HG03159 (cell line): ENCODE results near the gene CHST11.

Experiments
- ATAC-seq: cut with Tn5 transposase; IDR thresholded peaks from one replicate; pipeline ENCODE4 v1.9.1; 2021; ENCODE audit warnings: mild to moderate bottlenecking, moderate library complexity; ENCODE audit not compliant: unreplicated experiment

Gene CHST11

DNA sequence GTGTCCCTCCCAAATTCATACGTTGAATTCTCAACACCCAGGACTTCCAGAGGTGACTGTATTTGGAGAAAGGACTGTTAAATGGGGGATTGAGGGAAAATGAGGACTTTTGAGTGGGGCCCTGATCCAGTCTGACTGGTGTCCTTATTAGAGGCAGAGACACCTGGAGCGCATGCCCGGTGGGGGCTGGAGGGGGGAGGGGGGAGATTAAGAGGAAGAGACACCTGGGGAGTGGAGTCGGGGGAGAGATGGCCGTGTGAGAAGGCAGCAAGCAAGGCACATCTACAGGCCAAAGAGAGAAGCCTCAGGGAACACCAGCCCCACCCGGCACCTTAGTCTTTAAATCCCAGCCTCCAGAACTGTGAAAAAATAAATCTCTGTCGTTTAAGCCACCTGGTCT, 291.6 kb downstream of the CHST11 start:
- no peak for ATAC-seq

DNA sequence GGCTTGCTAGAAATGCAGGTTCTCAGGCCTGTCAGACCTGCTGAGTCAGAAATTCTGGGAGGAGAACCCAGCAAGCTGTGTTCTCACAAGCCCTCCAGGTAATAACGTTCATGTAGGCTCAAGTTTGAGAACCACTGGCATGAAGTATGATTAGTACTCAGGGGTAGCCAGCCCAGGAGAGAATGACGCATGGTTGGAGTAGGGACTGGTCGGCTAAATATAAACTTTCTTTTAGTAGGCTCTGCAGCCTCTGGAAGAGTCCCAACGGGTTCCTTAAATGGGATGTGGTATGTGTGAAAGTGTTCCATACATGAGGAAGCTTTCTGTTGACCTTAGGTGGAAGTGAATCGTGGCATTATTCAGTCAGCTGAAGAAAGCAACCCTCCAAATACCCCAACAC, 292.0 kb downstream of the CHST11 start:
- ATAC-seq = no peak

DNA sequence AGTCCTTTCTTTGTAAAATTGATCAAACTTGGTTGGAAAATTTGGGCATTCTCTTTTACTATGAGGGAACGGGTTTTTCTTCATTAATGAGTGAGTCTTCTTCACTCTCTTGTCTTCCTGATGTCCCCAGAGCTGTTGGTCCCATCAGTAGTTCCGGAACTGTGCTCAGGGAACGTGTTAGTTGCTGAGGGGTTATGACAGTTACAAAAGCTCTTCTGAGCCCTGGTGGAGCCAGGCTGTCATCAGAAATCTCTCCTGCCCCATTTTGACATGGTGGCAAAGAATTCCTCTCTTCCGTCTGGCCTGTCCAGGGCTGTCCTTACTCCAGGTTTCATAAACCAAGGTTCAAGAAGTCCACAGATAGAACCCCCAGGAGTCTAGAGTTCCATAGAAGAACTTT, 292.8 kb downstream of the CHST11 start:
- ATAC-seq = no peak

DNA sequence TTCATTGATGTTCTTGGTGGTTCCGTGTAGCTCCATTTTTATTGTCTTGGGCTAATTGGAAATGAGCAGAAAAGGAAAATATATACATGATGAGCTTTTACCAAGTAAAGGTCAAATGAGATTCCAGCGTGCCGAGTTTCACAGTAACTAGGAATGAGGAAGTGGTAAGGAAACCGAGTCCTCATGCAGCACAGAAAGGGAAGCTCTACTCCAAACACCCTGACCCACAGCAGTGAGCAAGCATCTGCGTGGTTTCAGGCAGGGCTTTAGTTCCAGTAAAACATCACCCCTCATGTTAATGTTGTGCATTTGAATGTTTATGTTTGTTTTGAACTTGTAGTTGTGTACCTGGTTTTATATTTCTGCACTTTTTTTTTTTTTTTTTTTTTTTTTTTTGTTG, 293.3 kb downstream of the CHST11 start:
- ATAC-seq = no peak

DNA sequence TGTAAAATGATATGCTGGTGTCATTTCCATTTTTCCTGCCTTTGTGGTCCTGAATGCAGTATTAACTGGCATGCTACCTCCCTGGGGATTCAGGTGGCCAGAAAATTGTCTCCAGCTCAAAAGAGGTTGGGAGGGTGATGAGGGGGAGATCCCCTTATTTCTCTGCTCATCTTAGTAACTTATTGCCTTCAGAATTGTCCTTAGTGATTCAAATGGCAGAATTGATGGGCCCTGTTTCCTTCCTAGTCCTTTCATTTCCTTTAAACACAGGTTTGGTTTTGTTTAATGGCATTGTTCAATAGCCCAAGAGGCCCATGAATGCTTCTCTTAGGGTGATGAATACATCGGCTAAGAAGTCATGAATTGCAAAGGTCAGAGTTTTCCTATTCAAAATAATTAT, 294.4 kb downstream of the CHST11 start:
- peak; percentile 33 for ATAC-seq

DNA sequence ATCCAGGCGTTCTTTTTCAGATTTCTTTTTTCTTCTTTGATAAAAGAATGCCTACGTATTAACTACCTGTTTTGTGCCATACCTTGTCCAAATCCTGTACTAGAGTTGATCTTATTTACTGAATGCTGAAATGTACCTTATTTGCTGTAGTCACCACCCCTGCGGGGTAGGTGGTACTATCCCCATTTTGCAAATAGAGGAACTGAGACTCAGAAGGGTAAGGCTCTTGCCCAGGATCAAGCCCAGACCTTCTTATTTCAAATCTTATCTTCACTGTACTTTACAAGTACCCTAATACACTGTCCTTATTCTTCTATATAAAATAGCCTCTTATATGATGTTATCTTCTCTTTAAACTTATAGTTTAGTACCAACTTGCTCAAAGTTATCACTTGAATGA, 294.8 kb downstream of the CHST11 start:
- peak; percentile 82 for ATAC-seq

DNA sequence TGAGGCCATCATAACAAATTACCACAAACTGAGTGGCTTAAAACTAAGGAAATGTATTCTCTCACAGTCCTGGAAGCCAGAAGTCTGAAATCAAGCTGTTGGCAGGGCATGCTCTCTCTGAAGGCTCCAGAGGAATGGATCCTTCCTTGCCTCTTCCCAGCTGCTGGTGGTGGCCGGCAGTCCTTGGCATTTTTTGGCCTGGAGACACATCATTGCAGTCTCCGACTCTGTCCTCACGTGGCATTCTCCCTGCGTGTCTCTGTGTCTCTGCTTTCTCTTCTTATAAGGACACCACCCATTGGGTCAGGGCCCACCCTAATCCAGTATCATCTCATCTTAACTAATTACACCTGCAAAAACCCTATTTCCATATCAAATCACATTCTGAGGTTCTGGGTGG, 295.3 kb downstream of the CHST11 start:
- ATAC-seq = no peak

DNA sequence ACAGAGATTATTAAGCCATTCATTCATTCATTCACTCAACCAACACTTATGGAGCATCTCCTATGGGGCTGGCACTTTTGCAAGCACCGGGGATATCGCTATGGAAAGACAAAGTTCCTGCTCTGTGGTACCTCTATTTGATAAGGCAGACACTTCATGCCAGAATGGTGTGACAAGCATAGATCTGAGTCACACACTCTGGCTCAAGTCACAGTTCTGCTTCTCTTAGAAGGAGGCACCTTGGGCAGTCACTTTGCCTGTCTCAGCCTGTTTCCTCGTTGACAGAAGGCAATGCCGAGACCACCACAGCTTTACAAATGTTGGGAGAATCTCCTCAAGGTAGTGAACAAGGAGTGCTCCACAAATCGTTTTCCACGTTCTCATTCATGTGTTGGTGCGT, 296.1 kb downstream of the CHST11 start:
- no peak for ATAC-seq

DNA sequence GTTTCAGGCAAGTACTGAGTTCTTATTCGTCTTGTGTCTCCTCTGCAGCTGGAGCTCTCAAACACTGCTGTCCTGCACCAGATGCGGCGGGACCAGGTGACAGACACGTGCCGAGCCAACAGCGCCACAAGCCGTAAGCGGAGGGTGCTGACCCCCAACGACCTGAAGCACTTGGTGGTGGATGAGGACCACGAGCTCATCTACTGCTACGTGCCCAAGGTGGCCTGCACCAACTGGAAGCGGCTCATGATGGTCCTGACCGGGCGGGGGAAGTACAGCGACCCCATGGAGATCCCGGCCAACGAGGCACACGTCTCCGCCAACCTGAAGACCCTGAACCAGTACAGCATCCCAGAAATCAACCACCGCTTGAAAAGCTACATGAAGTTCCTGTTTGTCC, 300.2 kb downstream of the CHST11 start:
- ATAC-seq = no peak

DNA sequence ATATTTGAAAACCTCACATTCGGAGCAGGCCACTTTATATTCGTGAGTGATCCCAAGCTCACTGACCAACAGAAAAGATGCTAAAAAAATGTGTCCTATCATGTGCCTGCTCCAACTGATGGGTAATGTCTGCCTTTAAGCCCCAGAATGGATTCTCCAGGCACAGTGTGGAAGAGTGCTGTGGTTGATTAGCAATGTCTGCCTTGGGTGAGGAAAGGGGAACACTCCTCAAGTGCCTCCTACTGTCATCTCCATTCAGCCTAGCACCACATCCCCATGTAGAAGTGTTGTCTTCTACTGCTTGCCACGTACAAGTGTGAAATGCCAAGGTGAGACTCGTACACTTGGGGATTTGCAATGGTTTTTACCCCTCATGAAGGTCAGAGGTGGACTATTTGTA, 302.0 kb downstream of the CHST11 start:
- no peak for ATAC-seq

DNA sequence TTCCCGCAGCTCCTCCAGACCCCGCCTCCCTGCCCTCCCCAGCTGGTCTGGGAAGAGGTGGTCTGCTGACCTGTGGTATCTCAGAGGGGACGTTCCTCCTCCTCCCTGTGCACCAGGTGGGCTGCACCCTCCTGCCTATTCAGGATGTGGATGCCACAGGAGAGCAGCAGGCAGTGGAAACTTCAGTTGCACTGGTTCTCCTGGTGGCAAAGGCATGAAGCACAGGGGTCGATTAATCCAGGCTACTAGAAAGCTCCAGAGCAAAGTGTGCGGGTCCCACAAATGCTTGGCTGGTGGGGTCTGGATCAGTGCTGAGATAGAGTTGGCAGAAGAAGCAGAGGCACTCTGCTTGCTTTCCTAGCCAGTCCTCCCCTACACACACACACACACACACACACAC, 304.3 kb downstream of the CHST11 start:
- no peak for ATAC-seq

DNA sequence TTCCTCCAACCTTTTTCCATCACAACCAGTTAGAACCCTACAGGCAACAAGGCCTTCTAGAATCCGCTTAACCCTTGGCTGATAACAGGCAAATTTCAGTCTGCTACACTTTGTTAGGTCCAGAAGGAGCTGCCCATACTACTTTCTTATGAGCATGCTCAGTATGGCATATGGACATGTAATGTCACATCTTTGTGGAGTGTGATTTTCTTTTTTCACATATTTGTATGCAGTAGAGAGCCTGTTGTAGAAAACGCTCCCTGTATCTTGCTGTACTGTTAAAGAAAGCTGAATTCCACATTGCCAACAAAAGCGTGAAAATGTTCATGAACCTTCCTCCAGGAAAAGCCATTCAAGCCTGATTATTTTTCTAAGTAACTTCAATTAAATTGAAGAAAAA, 304.9 kb downstream of the CHST11 start:
- no peak for ATAC-seq

DNA sequence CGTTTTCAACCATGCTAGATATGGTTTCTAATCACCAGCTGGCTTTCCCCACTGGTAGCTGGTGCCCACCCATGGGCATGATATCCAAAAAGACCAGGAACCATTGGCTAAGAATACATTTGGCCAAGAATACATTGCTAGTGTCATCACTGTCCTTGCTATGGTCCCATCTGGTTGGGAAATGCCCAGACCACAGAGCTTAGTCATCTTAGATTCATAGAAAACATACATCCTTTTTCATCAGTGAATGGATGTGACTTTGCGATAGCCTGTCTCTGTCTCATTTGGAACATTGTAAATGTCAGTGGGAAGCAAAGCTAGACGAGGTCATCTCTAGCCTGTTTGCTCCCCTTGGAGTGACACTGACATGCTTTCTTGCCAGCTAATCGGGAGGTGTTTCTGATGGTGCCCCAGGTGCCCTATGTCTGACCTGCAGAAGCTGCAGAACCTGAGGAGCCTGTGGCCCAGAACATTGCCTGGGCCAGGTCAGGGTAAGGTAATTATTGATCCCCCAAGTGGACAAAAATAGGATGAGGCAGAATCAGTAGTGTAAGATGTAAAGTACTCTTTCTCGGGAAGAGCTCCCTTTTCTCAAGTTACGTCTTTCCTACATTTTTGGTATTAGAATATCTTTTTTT, 306.5 kb downstream of the CHST11 start:
- ATAC-seq = peak; percentile 45

DNA sequence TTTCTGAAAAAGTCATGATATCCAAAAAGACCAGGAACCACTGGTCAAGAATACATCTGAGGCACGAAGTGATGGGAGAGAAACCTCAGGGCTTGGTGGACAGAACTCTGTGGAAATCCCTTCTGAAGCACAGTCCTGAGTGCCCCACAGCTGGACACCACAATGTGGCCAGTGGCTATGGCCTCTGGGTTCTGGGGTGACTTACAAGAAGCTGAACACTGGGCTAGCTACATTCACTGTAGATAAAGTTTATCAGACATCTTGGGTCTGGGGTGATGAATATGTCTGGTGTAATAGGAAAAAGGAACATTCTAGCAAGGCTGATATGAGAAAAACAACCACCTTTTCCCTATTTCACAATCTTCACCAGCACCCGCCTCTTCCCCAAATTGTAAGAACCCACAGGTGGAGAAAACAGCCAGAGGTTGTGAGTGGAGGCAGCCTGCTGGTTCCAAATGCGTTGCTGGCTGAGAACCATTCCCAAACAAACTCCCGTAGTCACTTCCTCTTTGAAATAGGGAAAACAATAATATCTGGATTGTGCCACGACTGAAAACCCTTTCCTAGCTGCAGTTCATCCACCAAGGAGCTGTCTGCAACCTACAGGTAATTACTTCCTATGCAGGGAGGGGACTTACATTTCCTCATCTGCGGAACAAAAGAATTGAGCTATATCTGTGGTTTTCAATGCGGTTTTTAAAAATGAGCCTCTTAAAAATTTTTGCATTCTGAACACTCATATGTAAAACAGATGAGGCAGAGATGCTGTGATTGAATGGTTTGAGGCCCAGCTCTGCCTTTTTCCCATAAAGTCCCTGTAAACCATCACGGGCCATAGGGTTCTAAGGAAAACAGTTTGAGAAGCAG, 307.7 kb downstream of the CHST11 start:
- ATAC-seq = no peak

DNA sequence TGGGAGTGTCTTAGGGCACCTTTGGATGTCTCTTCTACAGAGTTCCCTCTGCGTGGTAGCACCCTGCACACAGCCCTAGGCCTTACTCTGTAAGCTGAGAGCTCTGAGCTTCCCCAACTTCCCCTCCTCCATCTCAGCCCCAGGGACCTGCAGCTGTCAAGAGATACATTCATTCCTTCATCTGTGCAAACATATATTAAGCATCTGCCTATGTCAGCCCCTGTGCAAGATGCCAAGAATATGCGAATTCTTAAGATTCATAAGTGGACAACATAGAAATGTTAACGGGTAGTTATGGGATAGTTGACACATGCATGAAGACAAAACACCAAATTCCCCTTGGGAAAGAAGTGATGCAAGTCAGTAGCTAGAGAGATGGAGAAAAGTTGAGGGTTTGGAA, 310.5 kb downstream of the CHST11 start:
- ATAC-seq = no peak

DNA sequence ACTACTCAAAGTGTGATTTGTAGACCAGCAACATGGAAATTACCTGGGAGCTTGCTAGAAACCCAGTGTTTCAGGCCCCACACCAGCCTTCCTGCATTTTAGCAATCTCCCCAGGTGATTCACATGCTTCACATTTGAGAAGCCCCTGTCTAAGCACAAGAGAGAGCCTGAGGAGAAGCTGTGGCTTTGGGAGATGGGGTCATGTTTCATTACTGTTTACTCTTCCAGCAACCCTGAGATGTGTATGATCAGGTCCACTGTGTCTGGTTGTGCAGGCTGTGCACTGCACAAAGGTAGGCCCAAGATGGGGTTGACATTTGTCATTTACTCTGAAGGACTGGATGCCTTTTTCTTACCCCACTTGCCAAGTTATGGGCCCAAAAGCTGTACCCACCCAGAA, 311.3 kb downstream of the CHST11 start:
- no peak for ATAC-seq

DNA sequence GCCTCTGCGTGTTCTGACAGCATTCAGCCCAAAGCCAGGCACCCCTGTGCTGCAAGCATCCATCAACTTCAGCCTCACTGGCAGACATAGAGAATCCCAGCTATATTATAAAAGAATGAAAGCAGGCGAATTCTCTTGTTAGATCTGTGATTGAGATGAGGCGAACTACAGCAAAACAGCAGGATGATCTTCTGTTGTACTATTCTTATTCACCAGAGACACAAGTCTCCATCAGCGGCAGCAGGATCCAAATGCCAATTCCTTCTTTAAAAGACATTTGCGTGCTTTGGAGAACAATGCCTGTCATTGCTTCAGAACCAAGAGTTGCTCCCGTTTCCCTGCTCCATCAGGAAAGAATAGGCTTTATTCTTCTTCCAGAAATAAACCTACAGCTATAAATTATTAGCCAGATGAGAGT, 312.4 kb downstream of the CHST11 start:
- no peak for ATAC-seq

DNA sequence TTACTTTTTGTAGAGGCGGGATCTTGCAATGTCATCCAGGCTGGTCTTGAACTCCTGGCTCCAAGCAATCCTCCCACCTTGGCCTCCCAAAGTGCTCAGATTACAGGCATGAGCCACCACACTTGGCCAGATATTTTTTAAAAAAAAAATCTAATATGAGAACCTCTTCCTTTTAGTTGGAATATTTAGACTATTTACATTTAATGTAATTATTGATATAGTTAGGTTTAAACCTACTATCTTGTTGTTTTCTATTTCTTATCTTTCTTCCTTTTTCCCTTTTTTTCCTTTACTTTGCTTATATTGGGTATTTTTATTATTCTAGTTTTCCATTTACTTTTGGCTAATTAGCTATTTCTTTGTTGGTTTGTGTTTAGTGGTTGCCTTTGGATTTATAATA, 315.6 kb downstream of the CHST11 start:
- ATAC-seq = no peak

DNA sequence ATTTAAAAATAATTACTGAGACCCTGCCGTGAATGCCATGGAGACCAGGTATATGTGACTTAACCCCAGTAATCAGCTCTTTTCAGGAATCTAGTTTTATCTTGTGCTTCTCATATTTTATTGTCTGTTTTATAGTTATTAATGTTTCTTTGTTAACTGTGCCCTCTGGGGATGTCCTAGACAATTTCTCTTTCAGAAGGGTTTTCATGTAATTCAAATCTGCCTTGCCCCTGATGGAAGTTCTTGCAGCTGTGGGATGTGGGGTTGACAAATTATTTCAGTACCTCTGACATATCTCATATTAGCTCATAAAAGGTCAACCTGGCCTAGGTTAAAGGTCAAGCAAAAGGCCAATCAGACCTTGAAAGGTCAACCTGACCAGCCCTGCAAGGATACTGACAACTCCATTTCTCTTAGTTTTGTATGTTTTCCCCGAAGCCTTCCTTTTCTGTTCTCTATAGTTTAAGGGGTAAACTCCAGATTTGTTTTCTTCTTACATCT, 319.0 kb downstream of the CHST11 start:
- ATAC-seq = no peak

DNA sequence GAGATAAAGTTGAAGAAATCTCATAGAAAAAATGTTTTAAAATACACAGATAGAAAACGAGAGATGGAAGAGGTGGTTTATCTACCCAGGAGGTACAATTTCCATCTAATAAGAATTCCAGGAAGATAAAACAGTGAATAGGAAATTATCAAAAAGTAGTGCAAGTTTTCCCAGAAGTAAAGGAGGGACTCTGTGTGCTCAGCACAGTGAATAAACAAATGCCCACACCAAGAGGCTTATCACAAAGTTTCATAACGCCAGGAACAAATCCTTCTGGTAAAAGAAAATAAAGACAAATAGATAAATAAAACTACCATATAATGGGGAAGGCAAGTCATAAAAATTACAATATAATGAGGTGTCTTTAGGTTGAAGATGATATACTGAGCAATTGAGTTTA, 322.4 kb downstream of the CHST11 start:
- ATAC-seq = no peak

DNA sequence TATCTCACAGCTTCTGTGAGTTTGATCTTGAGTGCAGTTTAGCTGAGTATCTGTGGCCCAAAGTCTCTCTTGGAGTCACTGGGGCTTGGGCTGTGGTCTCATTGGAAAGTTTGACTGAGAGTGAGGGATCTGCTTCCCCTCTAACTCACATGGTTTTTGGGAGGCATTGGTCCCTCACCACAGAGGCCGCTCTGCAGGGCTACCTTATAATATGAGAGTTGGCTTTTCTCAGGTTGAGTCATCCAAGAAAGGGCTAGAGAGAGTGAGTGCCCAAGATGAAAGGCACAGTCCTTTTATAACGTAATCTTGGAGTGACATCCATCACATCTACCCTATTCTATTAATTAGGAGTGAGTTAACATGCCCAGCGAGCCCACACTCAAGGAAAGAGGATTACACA, 325.5 kb downstream of the CHST11 start:
- ATAC-seq = no peak

DNA sequence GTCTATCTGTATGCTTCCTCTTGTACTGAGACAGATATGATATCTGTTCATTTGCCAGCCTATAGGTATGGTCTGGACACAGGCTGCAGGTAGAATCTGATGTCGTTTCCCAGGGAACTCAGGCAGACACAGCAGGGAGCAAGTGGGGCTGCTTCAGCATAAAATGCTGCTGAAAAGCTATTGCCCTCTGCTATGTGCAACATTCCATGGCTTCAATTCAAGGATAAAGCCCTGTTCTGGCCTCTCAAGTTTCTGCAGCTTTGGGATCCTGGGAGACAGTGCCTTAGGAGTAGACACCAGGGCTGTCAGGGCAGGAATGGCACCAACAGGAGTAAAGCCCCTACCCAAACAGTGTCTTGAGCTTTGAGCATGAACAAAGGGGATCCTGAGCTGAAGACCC, 327.8 kb downstream of the CHST11 start:
- no peak for ATAC-seq
